H1 (cell line): ENCODE results near the gene GMEB2. TPM values are rescaled to one million over a fixed set of nuclear protein-coding genes. Genes with fewer than 3 reads are reported as not detected.

ENCODE experiments used
- USF2 ChIP-seq: IDR thresholded peaks from 2 replicates; pipeline ENCODE4 v1.6.1; 2011; ENCODE audit warnings: low read length, improper control_type of control experiment
- polyA plus RNA-seq, 7 experiments: library from polyadenylated mRNA; depleted of rRNA in 3 of 7; stranded (reverse) in 5 of 7; unstranded in 2 of 7; fragments of >200 nt in 5 of 7; fragments of 200-250 nt in 2 of 7; gene quantifications; 1 replicate in 5 of 7; 2 replicates in 1 of 7; 4 replicates in 1 of 7; pipeline versions ENCODE4 v1.2.1 to v1.2.3, GENCODE V29; 2011 to 2013; ENCODE audit warnings: missing spikeins in 2 of 7, mixed read lengths in 2 of 7
- total RNA-seq: library from RNA; stranded (reverse); fragmentation: NEBNext Ultra II Directional; extraction: Animal tissue kit (Norgen Biotek cat#: 25700); gene quantifications from 2 replicates; pipeline ENCODE4 v1.2.1, GENCODE V29; 2021

Gene GMEB2
- total and polyA plus RNA-seq, 2 of the 8 experiments (the other 6 are each of a cell fraction or from before 2014, with no cell fraction given), result 12.9 to 14.2 TPM

GRCh38 chr20:63591147-63591533 lies 35.8 kb downstream of the GMEB2 start (continued):
- TF ChIP-seq USF2, result no peak
